Ramos (cell line): ENCODE data around the gene FOXK1.

ENCODE experiments used
- in situ Hi-C: fragments of 300-500 bp; cut with MboI; formaldehyde crosslinking; loops from one replicate; pipeline ENCODE4 v1.14.3; 2022; ENCODE audit warnings: low sequenced_read_pairs; ENCODE audit not compliant: unreplicated experiment

The FOXK1 gene

GRCh38 chr7:4739528-4739992, 57.5 kb downstream of the FOXK1 start:
- in situ Hi-C loops: no loop called here

DNA sequence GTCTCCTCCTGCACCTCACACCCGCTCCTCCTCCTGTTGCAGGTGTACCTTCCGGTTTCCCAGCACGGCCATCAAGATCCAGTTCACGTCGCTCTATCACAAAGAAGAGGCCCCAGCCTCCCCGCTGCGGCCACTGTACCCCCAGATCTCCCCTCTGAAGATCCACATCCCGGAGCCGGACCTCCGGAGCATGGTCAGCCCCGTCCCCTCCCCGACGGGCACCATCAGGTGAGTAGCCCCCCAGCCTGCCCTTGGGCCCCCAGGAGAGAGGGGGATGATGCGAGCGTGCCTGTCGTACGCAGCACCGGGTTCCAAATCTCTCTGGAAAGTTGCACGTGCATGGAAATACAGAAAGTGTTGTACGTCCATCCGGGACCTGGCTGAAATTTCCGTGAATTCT, 58.7 kb downstream of the FOXK1 start:
- in situ Hi-C loops: no loop called here

GRCh38 chr7:4742051-4742573, 60.0 kb downstream of the FOXK1 start:
- in situ Hi-C loops: no loop called here

DNA sequence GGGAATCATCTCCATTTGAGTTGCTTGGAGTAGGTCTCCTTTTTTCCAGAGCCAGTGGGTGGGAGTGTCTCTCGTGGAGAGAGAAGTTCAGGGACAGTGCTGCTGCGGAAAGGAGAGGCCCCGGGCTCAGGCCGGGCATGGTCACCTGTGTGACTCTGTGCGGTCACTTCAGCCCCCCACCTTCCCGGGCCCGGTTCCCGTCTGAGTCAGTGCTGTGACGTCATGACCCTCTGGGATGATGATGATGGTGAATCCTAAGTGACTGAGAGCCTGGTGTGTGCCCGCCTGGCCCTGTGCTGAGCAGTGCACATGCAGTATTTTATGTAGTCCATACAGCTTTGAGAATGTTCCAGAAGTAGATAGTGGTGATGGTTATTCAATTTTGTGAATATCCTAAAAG, 60.8 kb downstream of the FOXK1 start:
- in situ Hi-C loops: no loop called here

- in situ Hi-C loops: no loop called here
Observed at GRCh38 chr7:4744391-4745264, 62.5 kb downstream of the FOXK1 start.

GRCh38 chr7:4745265-4745919, 63.3 kb downstream of the FOXK1 start:
- in situ Hi-C loops: no loop called here

GRCh38 chr7:4745971-4746919, 64.2 kb downstream of the FOXK1 start:
- in situ Hi-C loops: no loop called here

DNA sequence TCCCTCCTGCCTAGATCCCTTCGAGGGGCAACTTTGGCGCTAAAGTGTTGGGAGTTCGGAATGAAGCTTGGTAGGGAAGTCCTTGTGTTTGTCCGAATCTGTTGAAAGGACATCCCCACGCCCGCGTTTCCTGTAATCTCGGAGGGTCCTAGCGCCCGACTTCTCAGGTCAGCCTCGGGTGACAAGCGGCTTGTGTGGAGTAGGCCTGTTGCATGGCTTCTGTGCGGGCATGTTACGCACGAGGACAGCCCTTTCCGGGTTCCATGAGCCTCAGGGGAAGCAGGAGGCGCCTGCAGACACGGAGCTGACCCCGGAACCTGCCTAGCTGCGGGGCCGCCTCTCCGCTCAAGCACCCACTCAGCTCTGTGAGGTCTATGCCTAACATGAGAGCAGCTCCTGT, 64.9 kb downstream of the FOXK1 start:
- in situ Hi-C loops: no loop called here

- in situ Hi-C loops: no loop called here
Observed at GRCh38 chr7:4747746-4748145, 65.7 kb downstream of the FOXK1 start.

GRCh38 chr7:4748231-4748681, 66.2 kb downstream of the FOXK1 start:
- in situ Hi-C loops: no loop called here

DNA sequence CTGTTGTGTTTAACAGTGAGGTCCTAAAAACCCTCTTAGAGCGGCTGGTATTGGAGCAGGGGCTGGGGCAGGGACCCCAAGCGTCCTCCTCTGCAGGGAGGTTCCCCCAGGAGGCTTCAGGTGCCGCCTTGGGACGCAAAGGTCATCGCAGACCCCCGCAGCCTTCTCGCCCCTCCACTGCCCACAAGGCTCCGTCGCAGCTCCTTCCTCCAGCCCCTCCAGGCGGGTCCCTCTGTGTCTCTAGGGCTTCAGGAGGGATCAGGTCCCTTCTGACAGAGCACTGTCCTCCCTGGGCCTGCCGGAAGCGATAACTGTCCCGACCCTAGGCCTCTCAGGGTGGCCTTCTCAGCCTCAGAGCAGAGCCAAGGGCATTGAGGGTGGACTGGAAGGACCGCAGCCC, 67.3 kb downstream of the FOXK1 start:
- in situ Hi-C loops: no loop called here

DNA sequence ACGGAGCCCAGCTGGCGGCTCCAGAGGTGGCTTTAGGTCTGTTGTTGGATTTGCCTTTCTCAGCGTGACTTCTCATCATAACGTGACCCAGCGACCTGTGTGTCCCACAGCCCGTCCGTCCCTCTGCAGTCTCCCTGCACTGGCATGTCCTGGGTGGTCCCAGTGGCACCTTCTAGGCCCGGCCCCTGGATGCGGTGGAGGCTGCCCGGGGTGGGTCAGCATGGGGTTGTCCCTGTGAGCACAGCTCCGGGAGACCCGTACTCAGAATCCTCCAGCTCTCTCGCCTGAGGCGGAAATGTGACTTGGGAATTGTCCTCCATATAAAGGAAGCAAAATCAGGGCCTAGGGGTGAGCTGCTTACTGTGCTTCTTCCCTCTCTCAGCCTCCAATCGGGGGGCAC, 67.7 kb downstream of the FOXK1 start:
- in situ Hi-C loops: loop anchor here (25.0 kb wide), 1 partner anchor 137 kb away; no protein-coding TSS in a partner anchor

GRCh38 chr7:4751398-4751947, 69.4 kb downstream of the FOXK1 start:
- in situ Hi-C loops: loop anchor here (25.0 kb wide), 1 partner anchor 139 kb away; no protein-coding TSS in a partner anchor

GRCh38 chr7:4753598-4754432, 71.7 kb downstream of the FOXK1 start:
- in situ Hi-C loops: loop anchor here (25.0 kb wide), 1 partner anchor 142 kb away; no protein-coding TSS in a partner anchor

GRCh38 chr7:4754433-4755010, 72.4 kb downstream of the FOXK1 start:
- in situ Hi-C loops: loop anchor here (25.0 kb wide), 1 partner anchor 142 kb away; no protein-coding TSS in a partner anchor

GRCh38 chr7:4755045-4755444, 73.0 kb downstream of the FOXK1 start:
- in situ Hi-C loops: loop anchor here (25.0 kb wide), 1 partner anchor 143 kb away; no protein-coding TSS in a partner anchor

DNA sequence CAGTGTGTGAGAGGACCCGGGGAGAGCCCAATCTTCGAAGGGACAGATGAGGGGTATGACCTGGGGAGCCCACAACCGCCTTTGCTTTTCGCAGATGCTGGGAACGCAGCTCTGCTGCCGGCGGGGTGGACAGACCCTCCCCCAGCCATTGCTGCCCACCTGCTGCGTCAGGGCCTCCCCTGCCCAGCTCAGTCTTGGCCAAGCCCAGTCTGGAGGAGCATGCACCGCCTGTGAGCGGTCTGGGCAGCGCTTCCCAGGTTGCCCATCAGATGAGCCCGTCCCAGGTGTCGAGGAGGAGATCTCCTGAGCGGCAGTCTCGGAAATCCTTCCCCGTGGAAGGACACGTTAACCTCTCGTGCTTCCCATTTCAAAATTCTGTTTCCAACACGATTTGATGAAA, 76.0 kb downstream of the FOXK1 start:
- in situ Hi-C loops: loop anchor here (25.0 kb wide), 1 partner anchor 146 kb away; no protein-coding TSS in a partner anchor

DNA sequence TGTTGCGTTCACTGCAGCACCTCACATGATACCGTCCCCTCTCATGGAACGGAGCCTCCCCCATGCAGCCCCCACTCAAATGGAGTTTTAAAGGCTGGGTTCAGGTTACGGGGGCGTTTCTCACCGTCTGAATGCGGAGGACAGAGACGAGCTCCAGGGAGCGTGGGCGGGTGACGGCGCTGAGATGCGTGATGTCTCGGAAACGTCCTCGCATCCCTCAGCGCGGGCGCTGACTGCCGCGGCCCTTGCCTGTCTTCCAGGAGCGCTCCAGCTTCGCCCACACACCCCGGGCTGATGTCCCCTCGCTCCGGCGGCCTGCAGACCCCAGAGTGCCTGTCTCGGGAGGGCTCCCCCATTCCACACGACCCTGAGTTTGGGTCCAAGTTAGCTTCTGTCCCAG, 76.7 kb downstream of the FOXK1 start:
- in situ Hi-C loops: loop anchor here (25.0 kb wide), 1 partner anchor 146 kb away; no protein-coding TSS in a partner anchor
